ENCODE measurements around the gene CNN2.

CNN2 gene

DNA sequence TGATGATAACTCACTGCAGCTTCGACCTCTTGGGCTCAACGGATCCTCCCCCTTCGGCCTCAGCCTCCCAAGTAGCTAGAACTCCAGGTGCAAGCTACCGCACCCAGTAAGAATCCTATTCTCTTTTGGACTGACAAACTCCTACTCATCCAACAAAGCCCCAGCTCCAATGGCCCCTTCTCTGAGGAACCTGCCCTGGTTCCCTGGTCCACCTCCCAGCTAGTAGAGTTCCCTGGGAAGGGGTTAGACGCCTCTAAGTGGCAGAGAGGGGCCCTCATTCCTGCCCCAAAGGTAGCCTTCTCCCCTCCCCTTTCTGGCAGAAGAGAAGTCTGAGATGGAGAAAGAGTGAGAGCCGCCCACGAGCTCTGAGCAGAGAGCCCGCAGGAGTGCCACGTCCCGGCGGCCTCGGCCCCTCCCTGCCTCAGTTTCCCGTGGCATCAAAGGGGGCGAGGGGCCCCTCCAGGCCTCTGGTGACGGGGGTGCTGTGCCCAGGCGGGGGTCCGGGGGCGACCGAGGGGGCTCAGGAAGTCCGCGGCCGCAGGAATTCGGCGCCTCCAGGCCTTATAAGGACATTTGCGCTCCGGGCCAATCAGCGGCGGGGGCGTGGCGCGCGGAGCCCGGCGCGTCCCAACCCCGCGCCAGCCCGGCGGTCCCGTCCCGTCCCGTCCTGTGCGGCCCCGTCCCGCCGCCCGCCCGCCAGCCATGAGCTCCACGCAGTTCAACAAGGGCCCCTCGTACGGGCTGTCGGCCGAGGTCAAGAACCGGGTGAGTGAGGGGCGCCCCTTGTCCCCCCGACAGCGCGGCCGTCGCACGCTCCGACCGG is at the start of gene CNN2:
Gene CNN2 (plus strand): TSS at position 649 of the 823 bp plus-strand sequence. CDS start 54 bp downstream, at position 703.
- DNase-seq: peak; percentile 76

GRCh38 chr19:977058-977464 is 49.3 kb upstream of the CNN2 start:
- DNase-seq: no peak

GRCh38 chr19:979318-979741 is 47.1 kb upstream of the CNN2 start:
- DNase-seq: no peak

DNA sequence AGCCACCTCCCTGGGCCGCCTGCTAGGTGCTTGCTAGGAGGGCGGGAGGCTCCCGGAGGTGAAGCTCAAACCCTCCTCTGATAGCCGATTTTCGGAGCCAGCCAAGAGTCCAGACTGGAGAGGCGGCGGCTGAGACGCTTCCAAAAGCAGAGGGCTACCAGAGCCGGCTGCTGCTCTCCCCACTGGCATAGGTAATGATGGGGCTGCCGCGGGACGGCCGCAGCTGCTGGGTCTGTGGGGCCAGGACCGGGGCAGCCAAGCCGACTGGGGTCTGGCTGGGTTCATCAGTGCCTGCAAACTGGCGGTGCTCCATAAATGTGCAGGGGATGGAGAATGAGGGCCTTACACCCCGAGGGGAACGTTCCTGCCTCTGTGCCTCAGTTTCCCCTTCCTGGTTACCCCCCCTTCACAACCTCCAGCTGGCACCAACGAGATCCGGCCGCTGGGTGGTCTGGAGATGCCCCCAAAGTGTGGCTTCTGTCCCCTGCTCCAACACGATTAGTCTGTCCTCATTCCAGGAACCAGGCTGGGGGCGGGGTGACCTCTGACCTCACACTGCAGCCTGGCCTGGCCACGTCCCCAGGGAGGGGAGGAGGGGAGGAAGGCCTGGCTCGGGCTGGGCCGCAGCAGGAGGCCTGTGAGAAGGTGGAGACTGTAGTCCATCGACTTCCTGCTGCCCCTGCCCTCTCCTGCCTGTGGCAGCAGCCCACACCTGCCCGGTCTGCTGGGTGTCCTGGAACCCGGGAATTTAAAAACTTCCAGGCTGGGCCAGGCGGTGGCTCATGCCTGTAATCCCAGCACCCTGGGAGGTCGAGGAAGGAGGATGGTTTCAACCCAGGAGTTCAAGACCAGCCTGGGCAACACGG is 46.0 kb upstream of the CNN2 start:
- no peak for DNase-seq

- DNase-seq: peak; percentile 83
These were observed 43.7 kb upstream of the CNN2 start for GRCh38 chr19:982567-983170.

GRCh38 chr19:984165-984967 is 42.0 kb upstream of the CNN2 start, which contains the start of gene WDR18:
Gene WDR18, plus strand, starts transcription at chr19:984345. Its CDS starts 9 bp downstream, at chr19:984354.
- peak; percentile 87 for DNase-seq

GRCh38 chr19:986083-986482 is 40.3 kb upstream of the CNN2 start:
- DNase-seq: no peak

GRCh38 chr19:988081-988480 is 38.3 kb upstream of the CNN2 start:
- DNase-seq: no peak

DNA sequence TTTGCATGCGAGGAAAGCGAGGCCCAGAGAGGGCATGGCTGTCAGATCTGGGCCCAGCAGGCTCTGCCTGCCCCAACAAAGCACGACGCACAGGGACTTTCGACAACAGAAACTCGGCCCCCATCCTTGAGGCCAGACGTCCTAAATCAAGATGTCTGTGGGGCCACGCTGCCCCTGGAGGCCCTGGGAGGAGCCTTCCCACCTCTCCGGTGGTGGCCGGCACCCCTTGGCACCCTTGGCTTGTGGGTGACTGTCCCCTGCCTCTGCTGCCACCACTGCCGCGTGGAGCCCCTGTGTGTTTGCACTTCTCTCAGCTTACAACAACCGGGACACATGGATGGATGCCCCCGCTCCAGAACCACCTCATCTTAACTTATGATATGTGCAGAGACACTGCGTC is 37.9 kb upstream of the CNN2 start:
- no peak for DNase-seq

GRCh38 chr19:989381-990081 is 36.9 kb upstream of the CNN2 start:
- DNase-seq: peak; percentile 22

DNA sequence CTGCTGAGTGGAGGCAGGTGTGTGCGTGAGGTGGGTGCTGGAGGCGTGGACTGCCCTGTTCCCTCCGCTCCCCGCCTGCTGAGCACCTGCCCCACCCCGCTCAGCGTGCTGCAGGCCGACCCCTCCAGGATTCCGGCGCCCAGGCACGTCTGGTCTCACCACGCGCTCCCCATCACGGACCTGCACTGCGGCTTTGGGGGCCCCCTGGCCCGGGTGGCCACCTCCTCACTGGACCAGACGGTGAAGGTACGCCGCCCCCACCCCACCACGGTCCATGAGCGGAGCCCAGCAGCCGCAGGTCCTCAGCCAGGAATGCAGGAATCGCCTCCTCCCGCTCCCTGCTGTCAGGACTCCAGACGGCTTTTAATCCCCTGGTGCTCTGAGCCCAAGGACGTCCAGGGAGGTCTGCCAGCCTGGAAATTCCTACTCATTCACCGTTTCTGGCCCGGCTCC is 36.3 kb upstream of the CNN2 start:
- no peak for DNase-seq

DNA sequence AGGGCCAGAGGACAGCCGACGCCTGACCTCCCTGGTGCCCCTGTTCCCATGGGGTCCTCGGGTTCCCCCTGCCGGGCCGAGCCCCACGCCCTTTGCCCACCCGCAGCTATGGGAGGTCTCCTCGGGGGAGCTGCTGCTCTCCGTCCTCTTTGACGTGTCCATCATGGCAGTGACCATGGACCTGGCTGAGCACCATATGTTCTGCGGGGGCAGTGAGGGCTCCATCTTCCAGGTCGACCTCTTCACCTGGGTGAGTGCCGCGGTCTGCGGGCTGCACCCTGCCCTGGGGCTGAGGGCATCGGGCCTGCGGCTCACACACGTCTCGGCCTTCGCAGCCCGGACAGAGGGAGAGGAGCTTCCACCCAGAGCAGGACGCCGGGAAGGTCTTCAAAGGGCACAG is 35.7 kb upstream of the CNN2 start:
- DNase-seq: no peak

DNA sequence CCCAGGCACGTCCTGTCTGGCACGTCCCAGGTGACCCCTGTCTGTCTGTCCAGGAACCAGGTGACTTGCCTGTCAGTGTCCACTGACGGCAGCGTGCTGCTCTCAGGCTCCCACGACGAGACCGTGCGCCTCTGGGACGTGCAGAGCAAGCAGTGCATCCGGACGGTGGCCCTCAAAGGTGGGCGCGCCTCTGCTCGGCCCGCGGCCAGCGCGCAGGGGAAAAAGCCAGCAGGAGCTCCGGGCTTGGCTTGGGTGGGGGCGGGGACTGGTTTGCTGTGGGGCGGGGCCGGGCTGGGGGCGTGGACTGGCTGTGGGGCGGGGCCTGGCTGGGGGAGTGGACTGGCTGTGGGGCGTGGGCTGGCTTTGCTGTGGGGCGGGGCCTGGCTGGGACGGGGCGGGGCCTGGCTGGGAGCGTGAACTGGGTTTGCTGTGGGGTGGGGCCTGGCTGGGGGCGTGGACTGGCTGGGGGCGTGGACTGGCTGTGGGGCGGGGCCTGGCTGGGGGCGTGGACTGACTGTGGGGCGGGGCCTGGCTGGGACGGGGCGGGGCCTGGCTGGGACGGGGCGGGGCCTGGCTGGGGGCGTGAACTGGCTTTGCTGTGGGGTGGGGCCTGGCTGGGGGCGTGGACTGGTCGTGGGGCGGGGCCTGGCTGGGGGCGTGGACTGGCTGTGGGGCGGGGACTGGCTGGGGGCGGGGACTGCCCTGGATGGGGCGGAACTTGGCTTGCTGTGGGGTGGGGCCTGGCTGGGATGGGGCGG is 35.1 kb upstream of the CNN2 start:
- DNase-seq: peak; percentile 73

- no peak for DNase-seq
These were observed 34.3 kb upstream of the CNN2 start for GRCh38 chr19:991932-992669.

GRCh38 chr19:992670-993055 is 33.7 kb upstream of the CNN2 start:
- no peak for DNase-seq

GRCh38 chr19:993361-993830 is 33.0 kb upstream of the CNN2 start:
- no peak for DNase-seq

GRCh38 chr19:993831-994393 is 32.5 kb upstream of the CNN2 start:
- no peak for DNase-seq

DNA sequence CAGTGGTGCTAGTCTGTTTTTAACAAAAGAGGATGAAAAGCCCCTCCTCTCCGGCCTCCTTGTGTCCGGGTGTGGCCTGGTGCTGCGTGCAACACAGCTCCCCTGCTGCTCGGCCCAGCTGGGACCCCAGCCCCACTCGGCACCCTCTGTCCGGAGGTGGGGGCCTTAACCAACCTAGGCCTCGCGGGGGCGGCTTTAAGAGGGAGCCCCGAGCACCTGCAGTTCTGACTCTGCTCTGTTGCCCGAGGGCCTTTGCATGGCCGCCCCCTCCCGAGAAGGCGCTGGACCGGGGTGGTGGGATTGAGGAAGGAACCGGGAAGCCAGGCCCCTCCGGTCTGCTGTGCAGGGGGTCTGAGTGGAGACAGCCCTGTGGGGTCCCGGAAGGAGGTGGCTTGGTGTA is 31.9 kb upstream of the CNN2 start:
- DNase-seq: no peak

DNA sequence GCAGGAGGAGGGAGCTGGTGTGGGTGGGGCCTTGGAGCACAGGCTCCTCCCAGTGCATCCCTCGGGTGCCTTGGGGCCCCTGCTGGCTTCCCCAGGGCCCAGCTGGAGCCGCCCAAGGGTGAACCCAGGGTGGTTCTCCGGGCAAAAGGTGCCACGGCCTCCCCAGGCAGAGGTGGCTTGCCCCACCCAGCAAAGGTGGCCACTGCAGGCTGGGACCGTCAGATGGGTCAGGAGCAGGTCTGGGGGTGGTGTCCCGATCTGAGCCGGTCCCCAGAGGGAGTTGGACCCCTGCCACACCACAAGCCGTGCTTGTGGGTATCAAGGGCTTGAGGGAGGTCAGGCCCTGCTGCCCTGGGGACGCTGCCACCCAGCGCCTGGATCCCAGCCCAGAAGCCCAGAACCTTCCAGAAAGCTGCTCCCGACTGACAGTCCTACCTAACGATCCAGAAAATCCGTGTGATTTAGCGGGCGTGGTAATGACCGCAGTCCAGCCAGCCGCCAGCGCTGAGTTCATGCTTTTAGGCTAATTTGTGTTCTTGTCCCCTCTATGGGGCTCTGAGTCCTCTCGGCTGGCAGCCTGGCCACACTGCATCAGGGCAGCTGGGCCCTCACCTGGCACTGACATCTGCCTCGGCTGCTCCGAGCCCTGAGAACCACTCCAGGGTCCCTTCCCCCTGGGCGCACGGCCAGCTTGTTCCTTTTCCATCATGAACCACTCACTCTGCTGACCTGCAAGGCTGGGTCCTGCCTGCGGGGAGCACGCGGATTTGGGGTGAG is 31.2 kb upstream of the CNN2 start:
- DNase-seq: no peak
